Renal pelvis (tissue), 3 donors: ENCODE data around the gene RAMP2. TPM values are rescaled to one million over a fixed set of nuclear protein-coding genes. Genes with fewer than 3 reads are reported as not detected.

Experiments
- polyA plus RNA-seq, 3 donors: library from polyadenylated mRNA; unstranded; fragments of 120-200 nt; gene quantifications; one replicate each; pipeline ENCODE4 v1.2.1, GENCODE V29; 2013; ENCODE audit not compliant: insufficient read length in 3 of 3

RAMP2 gene
- polyA plus RNA-seq, 3 donors: 83.1 to 113 (median 87.2) TPM

Other genes starting within 250 kb of the RAMP2 start
- 10 to 100 TPM; 27.3 to 29.5 (median 29.5) TPM for gene NAGLU, start 225.0 kb upstream of the RAMP2 start, polyA plus RNA-seq
- gene HSD17B1, start 208.3 kb upstream of the RAMP2 start, polyA plus RNA-seq: 1 to 10 TPM; 5.3 to 6.2 (median 5.8) TPM
- 10 to 100 TPM; 62.1 to 66.7 (median 63.9) TPM for gene COASY, start 199.1 kb upstream of the RAMP2 start, polyA plus RNA-seq
- 10 to 100 TPM; 35.1 to 38.2 (median 35.6) TPM for gene MLX, start 194.1 kb upstream of the RAMP2 start, polyA plus RNA-seq
- gene PSMC3IP, start 183.5 kb upstream of the RAMP2 start, polyA plus RNA-seq: 10 to 100 TPM; 18.4 to 23.7 (median 21.6) TPM
- 10 to 100 TPM; 40.4 to 64.2 (median 60.5) TPM for gene RETREG3, start 151.9 kb upstream of the RAMP2 start, polyA plus RNA-seq
- gene TUBG1, start 151.5 kb upstream of the RAMP2 start, polyA plus RNA-seq: 10 to 100 TPM; 58.0 to 66.8 (median 60.2) TPM
- gene TUBG2, start 101.9 kb upstream of the RAMP2 start, polyA plus RNA-seq: 10 to 100 TPM; 25.1 to 42.7 (median 38.7) TPM
- 10 to 100 TPM; 17.5 to 20.2 (median 19.9) TPM for gene PLEKHH3, start 84.2 kb upstream of the RAMP2 start, polyA plus RNA-seq
- 1 to 10 TPM; 1.5 to 2.7 (median 2.2) TPM for gene CCR10, start 79.4 kb upstream of the RAMP2 start, polyA plus RNA-seq
- 1 to 10 TPM; 8.7 to 9.5 (median 9.4) TPM for gene CNTNAP1, start 78.7 kb upstream of the RAMP2 start, polyA plus RNA-seq
- 10 to 100 TPM; 37.8 to 69.6 (median 57.9) TPM for gene EZH1, start 16.2 kb upstream of the RAMP2 start, polyA plus RNA-seq
- 10 to 100 TPM; 87.8 to 95.9 (median 90.9) TPM for gene VPS25, start 12.2 kb downstream of the RAMP2 start, polyA plus RNA-seq
- gene WNK4, start 19.4 kb downstream of the RAMP2 start, polyA plus RNA-seq: 10 to 100 TPM in 1 of 3 donors, 1 to 10 TPM in 2; 9.1 to 13.8 (median 9.3) TPM
- gene COA3, start 37.5 kb downstream of the RAMP2 start, polyA plus RNA-seq: 100 to 1,000 TPM; 155 to 187 (median 161) TPM
- gene CNTD1, start 37.6 kb downstream of the RAMP2 start, polyA plus RNA-seq: 1 to 10 TPM; 1.3 to 3.9 (median 3.3) TPM
- gene BECN1, start 63.1 kb downstream of the RAMP2 start, polyA plus RNA-seq: 10 to 100 TPM; 64.9 to 82.2 (median 72.0) TPM
- 10 to 100 TPM; 97.6 to 99.2 (median 98.5) TPM for gene PSME3, start 72.2 kb downstream of the RAMP2 start, polyA plus RNA-seq
- 1 to 10 TPM; 1.1 to 2.2 (median 1.6) TPM for gene AOC2, start 83.4 kb downstream of the RAMP2 start, polyA plus RNA-seq
- gene AOC3, start 90.0 kb downstream of the RAMP2 start, polyA plus RNA-seq: 1 to 10 TPM; 5.4 to 6.2 (median 5.5) TPM
- gene G6PC1, start 139.6 kb downstream of the RAMP2 start, polyA plus RNA-seq: 1 to 10 TPM; 4.7 to 9.1 (median 8.6) TPM
- gene AARSD1, start 203.2 kb downstream of the RAMP2 start, polyA plus RNA-seq: 10 to 100 TPM; 54.0 to 79.0 (median 77.8) TPM
- 1 to 10 TPM; 1.1 to 2.6 (median 2.3) TPM for gene PTGES3L, start 218.9 kb downstream of the RAMP2 start, polyA plus RNA-seq
- 10 to 100 TPM; 15.4 to 19.1 (median 16.2) TPM for gene RUNDC1, start 219.3 kb downstream of the RAMP2 start, polyA plus RNA-seq
- 1,000 to 10,000 TPM; 1,225 to 1,560 (median 1,448) TPM for gene RPL27, start 237.2 kb downstream of the RAMP2 start, polyA plus RNA-seq
- gene IFI35, start 245.6 kb downstream of the RAMP2 start, polyA plus RNA-seq: 10 to 100 TPM; 10.3 to 13.4 (median 11.2) TPM